HG03175 (cell line): ENCODE results near the gene MARCHF3.
"Not testable (repeated sequence)": the region's sequence is repeated elsewhere in the genome, so short reads cannot be mapped to it uniquely, and the experiment has no call there.

Experiments used
- ATAC-seq: cut with Tn5 transposase; IDR thresholded peaks from one replicate; pipeline ENCODE4 v1.9.1; 2021; ENCODE audit warnings: mild to moderate bottlenecking, moderate library complexity; ENCODE audit not compliant: unreplicated experiment

The MARCHF3 gene

GRCh38 chr5:127014573-127014972, 15.8 kb downstream of the MARCHF3 start:
- ATAC-seq = peak; percentile 61

DNA sequence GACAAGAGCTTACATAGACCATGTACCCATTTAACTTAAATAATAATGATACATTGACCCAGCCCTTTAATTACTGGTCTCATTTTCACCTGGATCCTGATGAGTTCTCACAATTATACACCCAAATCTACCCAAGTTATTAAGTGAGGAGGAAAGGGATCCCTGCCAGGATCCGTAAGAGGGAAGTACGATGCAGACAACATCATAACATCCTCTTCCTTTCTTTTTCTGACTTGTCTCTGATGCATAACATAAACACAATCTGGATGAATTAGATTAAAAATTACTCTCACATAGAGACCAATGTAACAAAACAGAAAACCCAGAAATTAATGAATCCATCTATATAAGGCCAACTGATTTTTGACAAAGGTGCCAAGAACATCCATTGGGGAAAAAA, 17.0 kb downstream of the MARCHF3 start:
- no peak for ATAC-seq

- ATAC-seq = no peak
These were observed 17.4 kb downstream of the MARCHF3 start for GRCh38 chr5:127012916-127013315.

- ATAC-seq = peak; percentile 76
These were observed 18.3 kb downstream of the MARCHF3 start for GRCh38 chr5:127011961-127012644.

- no peak for ATAC-seq
These were observed 19.2 kb downstream of the MARCHF3 start for GRCh38 chr5:127011153-127011552.

- ATAC-seq = no peak
These were observed 20.0 kb downstream of the MARCHF3 start for GRCh38 chr5:127010362-127010761.

DNA sequence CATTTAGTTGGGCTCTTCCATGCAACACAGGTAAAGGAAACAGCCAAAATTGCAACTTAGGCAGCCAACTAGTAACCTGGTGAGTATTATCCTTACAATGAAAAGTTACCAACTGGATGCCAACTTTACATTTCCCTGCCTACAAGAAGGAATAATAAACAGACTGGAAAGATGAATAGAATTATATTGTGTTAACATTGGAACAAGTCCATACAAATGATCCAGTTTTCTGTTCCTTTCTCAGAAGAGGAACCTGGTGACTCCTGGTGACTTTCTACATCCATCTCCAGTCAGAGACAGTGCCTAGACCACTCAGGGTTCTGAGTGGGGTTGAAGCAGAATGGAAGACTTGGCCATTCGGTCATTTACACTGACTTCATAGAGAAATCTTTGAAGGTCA, 20.6 kb downstream of the MARCHF3 start:
- ATAC-seq = no peak

GRCh38 chr5:127008300-127008975, 21.9 kb downstream of the MARCHF3 start:
- no peak for ATAC-seq

DNA sequence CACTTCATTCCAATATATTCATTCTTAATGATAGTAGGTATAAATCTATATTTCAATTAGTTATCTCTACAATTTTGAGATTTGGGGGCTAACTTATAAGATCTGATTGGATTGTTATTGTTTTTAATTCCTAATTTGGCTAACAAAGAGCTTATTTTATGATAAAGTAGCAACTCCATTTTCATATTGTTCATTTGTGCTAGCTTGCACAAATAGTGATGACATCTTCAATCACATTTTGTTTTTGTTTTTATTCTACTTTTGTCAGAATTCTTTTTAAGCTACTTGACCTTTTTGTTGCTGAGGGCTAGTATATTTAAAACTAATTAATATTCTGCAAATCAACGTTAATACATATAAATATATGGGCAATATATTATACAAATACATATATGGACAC, 22.8 kb downstream of the MARCHF3 start:
- no peak for ATAC-seq

DNA sequence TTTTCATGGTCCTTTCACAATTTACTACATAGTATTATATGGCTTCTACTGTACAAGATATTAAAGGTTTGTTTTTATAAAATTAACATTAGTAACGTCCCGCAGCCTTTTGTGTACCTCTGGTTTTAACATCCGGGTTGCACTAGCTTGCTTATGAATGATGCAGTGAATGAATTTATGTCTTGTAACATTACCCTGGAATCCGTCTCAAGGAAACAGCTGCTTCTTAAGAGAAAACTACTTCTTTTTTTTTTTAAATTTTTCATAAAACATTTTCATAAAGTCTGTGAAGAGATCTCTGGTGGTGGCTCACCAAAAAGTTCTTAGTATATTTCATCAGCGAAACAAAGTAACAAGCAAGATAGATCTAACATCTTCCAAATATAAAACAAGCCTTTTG, 23.6 kb downstream of the MARCHF3 start:
- no peak for ATAC-seq

GRCh38 chr5:127005282-127005681, 25.1 kb downstream of the MARCHF3 start:
- ATAC-seq = not testable (repeated sequence)

DNA sequence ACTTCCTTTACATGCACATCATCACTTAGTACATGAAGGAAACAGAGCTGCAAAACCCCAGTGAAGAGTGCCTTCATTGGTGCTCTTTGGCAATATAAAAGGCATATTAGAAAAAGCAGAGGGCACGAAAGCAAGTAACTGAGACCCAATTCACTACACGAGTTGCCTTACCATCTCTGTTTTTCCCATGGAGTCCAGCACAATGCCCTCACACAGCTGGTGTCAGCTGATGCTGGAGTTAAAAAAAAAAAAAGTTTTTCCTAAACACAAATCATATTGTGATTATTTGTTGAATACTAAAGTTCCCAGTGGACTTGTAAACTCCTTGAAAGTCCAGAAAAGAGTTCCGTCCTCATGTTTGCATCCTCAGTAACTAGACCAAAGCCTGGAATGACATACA, 25.6 kb downstream of the MARCHF3 start:
- no peak for ATAC-seq

- ATAC-seq = no peak
These were observed 26.4 kb downstream of the MARCHF3 start for GRCh38 chr5:127003798-127004495.

- no peak for ATAC-seq
These were observed 28.0 kb downstream of the MARCHF3 start for GRCh38 chr5:127002390-127002789.

DNA sequence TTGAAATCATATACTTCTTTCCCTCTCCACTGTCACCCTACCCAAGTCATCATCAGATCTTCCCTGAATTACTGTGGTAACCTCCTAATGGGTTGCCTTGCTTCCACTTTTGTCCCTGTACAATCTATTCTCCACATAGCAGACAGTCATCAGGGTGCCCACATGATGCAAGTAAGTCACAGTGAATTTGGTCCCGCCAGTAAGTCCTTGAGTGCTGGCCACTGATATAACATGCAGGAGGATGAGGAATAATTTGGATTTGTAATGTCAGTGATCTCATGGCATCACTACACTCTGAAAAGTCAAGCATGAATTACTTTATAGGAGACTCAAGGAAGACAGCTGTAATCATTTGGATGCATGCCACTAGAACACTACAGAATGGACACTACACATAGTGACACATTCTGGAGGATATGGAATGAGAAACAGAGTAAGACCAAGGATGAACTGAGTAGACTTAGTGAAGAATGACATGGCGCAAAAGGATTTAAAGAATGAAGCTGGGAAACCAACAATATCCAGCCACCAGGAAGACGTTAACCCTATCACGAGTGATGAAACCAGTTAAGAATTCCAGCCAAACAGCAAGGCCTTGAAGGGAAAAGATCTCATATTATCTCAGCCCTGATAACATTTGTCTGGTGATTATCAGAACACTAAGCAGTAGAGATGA, 28.6 kb downstream of the MARCHF3 start:
- no peak for ATAC-seq

- no peak for ATAC-seq
These were observed 31.3 kb downstream of the MARCHF3 start for GRCh38 chr5:126998895-126999570.

- ATAC-seq = no peak
These were observed 32.1 kb downstream of the MARCHF3 start for GRCh38 chr5:126998201-126998631.

GRCh38 chr5:126995689-126996088, 34.7 kb downstream of the MARCHF3 start:
- ATAC-seq = no peak

- ATAC-seq = no peak
These were observed 35.3 kb downstream of the MARCHF3 start for GRCh38 chr5:126995039-126995438.

GRCh38 chr5:126994485-126994884, 35.9 kb downstream of the MARCHF3 start:
- no peak for ATAC-seq

DNA sequence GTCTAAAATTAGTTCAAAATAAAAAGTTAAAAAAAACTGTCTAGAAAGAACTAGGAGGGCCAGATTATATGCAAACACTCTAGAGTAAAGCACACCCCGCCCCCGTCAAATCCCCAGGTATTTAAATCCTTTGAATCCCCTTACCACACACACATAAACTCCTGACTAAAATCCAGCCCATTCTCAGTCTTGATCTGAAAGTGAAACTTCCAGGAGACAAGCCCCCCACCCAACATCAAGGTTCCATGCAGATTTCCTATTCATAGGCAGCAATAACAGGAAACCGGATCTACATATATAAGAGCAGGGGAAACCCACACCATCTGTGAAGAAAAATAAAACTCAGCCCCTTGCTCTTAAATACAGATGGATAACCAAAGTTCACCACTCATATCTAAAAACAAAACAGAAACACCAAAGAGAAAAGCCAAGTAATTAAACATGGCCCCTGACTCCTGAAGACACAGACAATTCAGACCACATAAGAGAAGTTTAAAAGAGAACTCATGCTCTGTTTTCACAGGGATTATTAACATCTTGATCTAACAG, 42.3 kb downstream of the MARCHF3 start:
- peak; percentile 94 for ATAC-seq
